ENCODE data around the gene MBTPS1.

DNA sequence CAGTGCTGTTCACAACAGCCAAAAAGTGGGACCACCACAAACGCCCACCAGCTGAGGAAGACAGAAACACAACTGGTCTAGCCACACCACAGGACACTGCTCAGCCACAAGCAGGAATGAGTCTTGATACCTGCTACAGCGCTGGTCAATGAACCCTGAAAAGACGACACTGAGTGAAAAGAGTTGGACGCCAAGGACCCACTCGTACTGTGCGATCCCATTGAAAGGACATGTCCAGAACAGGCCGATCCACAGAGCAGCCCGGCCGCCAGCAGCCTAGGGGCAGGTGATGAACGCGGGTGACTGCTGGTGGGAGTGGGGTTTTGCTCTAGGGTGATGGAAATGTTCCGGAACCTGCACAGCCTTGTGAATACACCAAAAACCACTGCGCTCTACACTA lies 63.5 kb downstream of the MBTPS1 start:
- TF ChIP-seq, protein P1, sequence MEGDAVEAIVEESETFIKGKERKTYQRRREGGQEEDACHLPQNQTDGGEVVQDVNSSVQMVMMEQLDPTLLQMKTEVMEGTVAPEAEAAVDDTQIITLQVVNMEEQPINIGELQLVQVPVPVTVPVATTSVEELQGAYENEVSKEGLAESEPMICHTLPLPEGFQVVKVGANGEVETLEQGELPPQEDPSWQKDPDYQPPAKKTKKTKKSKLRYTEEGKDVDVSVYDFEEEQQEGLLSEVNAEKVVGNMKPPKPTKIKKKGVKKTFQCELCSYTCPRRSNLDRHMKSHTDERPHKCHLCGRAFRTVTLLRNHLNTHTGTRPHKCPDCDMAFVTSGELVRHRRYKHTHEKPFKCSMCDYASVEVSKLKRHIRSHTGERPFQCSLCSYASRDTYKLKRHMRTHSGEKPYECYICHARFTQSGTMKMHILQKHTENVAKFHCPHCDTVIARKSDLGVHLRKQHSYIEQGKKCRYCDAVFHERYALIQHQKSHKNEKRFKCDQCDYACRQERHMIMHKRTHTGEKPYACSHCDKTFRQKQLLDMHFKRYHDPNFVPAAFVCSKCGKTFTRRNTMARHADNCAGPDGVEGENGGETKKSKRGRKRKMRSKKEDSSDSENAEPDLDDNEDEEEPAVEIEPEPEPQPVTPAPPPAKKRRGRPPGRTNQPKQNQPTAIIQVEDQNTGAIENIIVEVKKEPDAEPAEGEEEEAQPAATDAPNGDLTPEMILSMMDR (conservative IDR thresholded peaks at IDR 0.05 in 1 of 2, IDR thresholded peaks at IDR 0.05 in 1 of 2; ENCODE audit: extremely low read depth in 1 of 2, insufficient read depth in 1 of 2, low read depth in 1 of 2, low read length in 2 of 2) = no peak
- TF ChIP-seq EZH2 (IDR thresholded peaks at IDR 0.05; ENCODE audit: borderline replicate concordance, low read length) = no peak
